Stomach (tissue), 4 donors: ENCODE measurements around the gene ACOXL.

Experiments
- CTCF ChIP-seq, 7 experiments: fragments of 450-650 bp in 4 of 7; fragments of 200-600 bp in 3 of 7; sonication (generic) in 3 of 7; IDR thresholded peaks; one replicate each; pipeline ENCODE4 v1.5.1; 2016 to 2019; ENCODE audit warnings: antibody characterized with exemption in 7 of 7, control low read depth in 2 of 7, mild to moderate bottlenecking in 1 of 7
- POLR2AphosphoS5 ChIP-seq, 3 donors: sonication (generic); formaldehyde crosslinking; IDR thresholded peaks; one replicate each; pipeline ENCODE4 v1.6.1; 2016; ENCODE audit warnings: antibody characterized with exemption in 3 of 3

DNA sequence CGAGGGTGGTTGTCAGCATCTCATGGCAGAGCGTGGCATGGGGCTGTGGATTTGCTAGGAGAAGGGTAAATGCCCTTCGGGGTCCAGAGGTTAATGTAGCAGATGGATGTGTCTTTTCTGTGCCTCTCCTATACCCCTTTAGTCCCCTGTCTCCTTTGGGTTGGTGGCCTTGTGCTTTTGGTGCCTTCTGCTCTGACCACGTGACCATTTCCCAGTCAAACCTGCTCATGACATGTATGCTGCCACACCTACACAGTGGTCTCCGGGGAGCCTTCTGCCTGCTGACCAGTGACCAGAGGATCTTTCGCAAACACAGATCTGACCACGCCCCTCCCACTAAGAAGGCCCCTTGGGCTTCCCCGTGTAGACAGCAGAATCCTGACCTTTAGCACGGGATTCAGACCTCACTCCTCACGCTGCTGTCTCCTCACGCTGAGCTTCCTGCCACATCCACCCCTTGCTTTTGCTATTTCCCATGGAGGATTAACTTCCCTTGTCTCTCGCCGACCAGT, 116.2 kb downstream of the ACOXL start:
- no peak for TF ChIP-seq CTCF (IDR thresholded peaks at IDR 0.05)
- TF ChIP-seq POLR2AphosphoS5 (IDR thresholded peaks at IDR 0.05): no peak
